MM.1S (cell line): ENCODE measurements around the gene ATPAF1.

ENCODE experiments used
- DNase-seq: peaks from one replicate; pipeline ENCODE4 v3.0.0-alpha.2; 2015
- H2AFZ ChIP-seq: fragments of 300-600 bp; sonication (generic); 2 replicates; pipeline ENCODE4 v1.6.0; 2016; ENCODE audit warnings: antibody characterized with exemption, low read length
- H3F3A ChIP-seq: fragments of 300-600 bp; sonication (generic); 2 replicates; pipeline ENCODE4 v1.6.1; 2016; ENCODE audit warnings: mild to moderate bottlenecking, antibody characterized with exemption, low read length, moderate library complexity, mixed read lengths; ENCODE audit not compliant: insufficient read depth
- H3K27ac ChIP-seq: fragments of 300-600 bp; sonication (generic); 2 replicates; pipeline ENCODE4 v1.5.1; 2016; ENCODE audit warnings: mild to moderate bottlenecking, low read length
- H3K27me3 ChIP-seq: fragments of 300-600 bp; sonication (generic); replicated peaks from 2 replicates; pipeline ENCODE4 v1.6.0; 2016; ENCODE audit warnings: low read length; ENCODE audit not compliant: insufficient read depth
- H3K36me3 ChIP-seq: fragments of 300-600 bp; sonication (generic); replicated peaks from 2 replicates; pipeline ENCODE4 v1.6.1; 2016; ENCODE audit warnings: mild to moderate bottlenecking, low read length, mixed read lengths; ENCODE audit not compliant: insufficient read depth
- H3K4me1 ChIP-seq: fragments of 300-600 bp; sonication (generic); 2 replicates; pipeline ENCODE4 v1.6.1; 2016; ENCODE audit warnings: low read length, mixed read lengths
- H3K4me2 ChIP-seq: fragments of 300-600 bp; sonication (generic); 2 replicates; pipeline ENCODE4 v1.6.0; 2016; ENCODE audit warnings: low read depth, low read length
- H3K4me3 ChIP-seq: fragments of 300-600 bp; sonication (generic); 2 replicates; pipeline ENCODE4 v1.5.1; 2016; ENCODE audit warnings: low read length, mixed read lengths
- H3K79me2 ChIP-seq: fragments of 300-600 bp; sonication (generic); 2 replicates; pipeline ENCODE4 v1.6.1; 2016; ENCODE audit warnings: mixed run types, low read length, mixed read lengths
- H3K9ac ChIP-seq: fragments of 300-600 bp; sonication (generic); 2 replicates; pipeline ENCODE4 v1.6.1; 2016; ENCODE audit warnings: low read length, mixed read lengths
- H3K9me2 ChIP-seq: fragments of 300-600 bp; sonication (generic); replicated peaks from 2 replicates; pipeline ENCODE4 v1.6.1; 2016; ENCODE audit warnings: mild to moderate bottlenecking, low read length, mixed read lengths; ENCODE audit not compliant: insufficient read depth
- H3K9me3 ChIP-seq: fragments of 300-600 bp; sonication (generic); replicated peaks from 2 replicates; pipeline ENCODE4 v1.6.1; 2016; ENCODE audit warnings: mild to moderate bottlenecking, low read length, mixed read lengths; ENCODE audit not compliant: insufficient read depth
- H4K20me1 ChIP-seq: fragments of 300-600 bp; sonication (generic); 2 replicates; pipeline ENCODE4 v1.6.1; 2016; ENCODE audit warnings: mild to moderate bottlenecking, low read length, moderate library complexity, mixed read lengths; ENCODE audit not compliant: insufficient read depth
- EZH2 ChIP-seq: fragments of 300-600 bp; sonication (generic); optimal IDR thresholded peaks from 2 replicates; pipeline ENCODE3; 2017; ENCODE audit warnings: low read depth, mild to moderate bottlenecking, antibody characterized with exemption, low read length, mixed read lengths
- EZH2phosphoT487 ChIP-seq: fragments of 300-600 bp; sonication (generic); IDR thresholded peaks from 2 replicates; pipeline ENCODE4 v1.6.1; 2018; ENCODE audit warnings: antibody characterized with exemption, low read length
- TF ChIP-seq, protein P1 (sequence below): fragments of 300-600 bp; sonication (generic); IDR thresholded peaks from 2 replicates; pipeline ENCODE4 v1.5.1; 2016; ENCODE audit warnings: antibody characterized with exemption, low read length, mixed read lengths

ATPAF1 gene

DNA sequence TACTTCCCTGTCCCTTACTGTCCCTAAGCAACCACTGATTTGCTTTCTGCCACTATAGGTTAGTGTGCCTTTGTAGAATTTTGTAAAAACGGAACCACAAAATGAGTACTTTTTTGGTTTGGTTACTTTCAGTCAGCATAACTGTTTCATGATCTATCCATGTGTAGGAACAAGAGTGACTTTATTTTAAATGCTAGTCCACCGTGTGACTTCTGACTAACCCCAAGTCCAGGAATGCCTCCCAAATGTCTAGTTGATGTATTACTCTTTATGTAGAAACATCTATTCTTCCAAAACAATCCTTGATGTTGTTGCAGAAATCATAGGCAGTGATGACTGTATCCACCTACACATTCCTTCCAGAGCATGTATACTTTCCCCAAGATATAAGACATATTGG is 21.3 kb downstream of the ATPAF1 start:
- Histone ChIP-seq H3K4me2 (no peak overlapping the region), H3K27ac (no peak overlapping the region), H3F3A (no peaks in the 10 kb centered on the region), H3K9ac (no peak overlapping the region), H3K79me2 (no peaks in the 10 kb centered on the region), H4K20me1 (no peaks in the 10 kb centered on the region), H2AFZ (no peak overlapping the region), H3K4me3 (no peak overlapping the region), H3K36me3 (0 out of 2 replicates have a peak, but pooled peaks cover 4% of the 10 kb centered on the region), H3K9me3 (no peaks in the 10 kb centered on the region), H3K9me2 (no peaks in the 10 kb centered on the region), H3K4me1 (no peaks in the 10 kb centered on the region), H3K27me3 (no peaks in the 10 kb centered on the region)
- no peak for DNase-seq
- TF ChIP-seq EZH2phosphoT487 (no peak), EZH2 (no peak)
- TF ChIP-seq, protein P1, sequence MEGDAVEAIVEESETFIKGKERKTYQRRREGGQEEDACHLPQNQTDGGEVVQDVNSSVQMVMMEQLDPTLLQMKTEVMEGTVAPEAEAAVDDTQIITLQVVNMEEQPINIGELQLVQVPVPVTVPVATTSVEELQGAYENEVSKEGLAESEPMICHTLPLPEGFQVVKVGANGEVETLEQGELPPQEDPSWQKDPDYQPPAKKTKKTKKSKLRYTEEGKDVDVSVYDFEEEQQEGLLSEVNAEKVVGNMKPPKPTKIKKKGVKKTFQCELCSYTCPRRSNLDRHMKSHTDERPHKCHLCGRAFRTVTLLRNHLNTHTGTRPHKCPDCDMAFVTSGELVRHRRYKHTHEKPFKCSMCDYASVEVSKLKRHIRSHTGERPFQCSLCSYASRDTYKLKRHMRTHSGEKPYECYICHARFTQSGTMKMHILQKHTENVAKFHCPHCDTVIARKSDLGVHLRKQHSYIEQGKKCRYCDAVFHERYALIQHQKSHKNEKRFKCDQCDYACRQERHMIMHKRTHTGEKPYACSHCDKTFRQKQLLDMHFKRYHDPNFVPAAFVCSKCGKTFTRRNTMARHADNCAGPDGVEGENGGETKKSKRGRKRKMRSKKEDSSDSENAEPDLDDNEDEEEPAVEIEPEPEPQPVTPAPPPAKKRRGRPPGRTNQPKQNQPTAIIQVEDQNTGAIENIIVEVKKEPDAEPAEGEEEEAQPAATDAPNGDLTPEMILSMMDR = no peak

DNA sequence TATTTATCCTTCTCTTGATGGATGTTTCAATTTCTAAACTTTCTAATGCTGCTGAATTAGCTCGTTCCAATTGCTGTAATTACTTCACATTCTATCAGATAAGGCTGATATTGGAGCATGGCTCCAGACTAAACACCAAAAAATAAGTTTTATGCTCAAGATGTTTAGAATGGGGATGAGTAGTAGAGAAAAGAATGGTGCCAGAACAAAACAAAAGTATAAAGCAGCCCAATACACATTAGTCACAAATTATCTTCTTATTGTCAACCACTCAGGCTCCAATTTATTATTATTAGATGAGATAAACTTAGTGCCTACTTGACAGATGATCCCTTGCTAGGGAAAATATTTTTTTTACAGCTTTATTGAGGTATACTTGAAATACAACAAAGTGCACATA is 21.8 kb downstream of the ATPAF1 start:
- no peak for DNase-seq
- Histone ChIP-seq H4K20me1 (no peaks in the 10 kb centered on the region), H3K36me3 (0 out of 2 replicates have a peak, but pooled peaks cover 4% of the 10 kb centered on the region), H3K9me2 (no peaks in the 10 kb centered on the region), H3K79me2 (no peaks in the 10 kb centered on the region), H3K27ac (no peak overlapping the region), H3K4me2 (no peak overlapping the region), H3K9ac (no peak overlapping the region), H3K9me3 (no peaks in the 10 kb centered on the region), H3K4me1 (no peaks in the 10 kb centered on the region), H3K27me3 (no peaks in the 10 kb centered on the region), H2AFZ (no peak overlapping the region), H3K4me3 (no peak overlapping the region), H3F3A (no peaks in the 10 kb centered on the region)
- TF ChIP-seq EZH2phosphoT487 (no peak), EZH2 (no peak)
- TF ChIP-seq, protein P1 = no peak

- no peaks in the 10 kb centered on the region for H4K20me1 ChIP-seq
- H3K79me2 ChIP-seq = no peaks in the 10 kb centered on the region
- 0 out of 2 replicates have a peak, but pooled peaks cover 4% of the 10 kb centered on the region for H3K36me3 ChIP-seq
- H3K27ac ChIP-seq = no peak overlapping the region
- TF ChIP-seq, protein P1 = no peak
- no peak for TF ChIP-seq EZH2
- TF ChIP-seq EZH2phosphoT487 = no peak
- no peaks in the 10 kb centered on the region for H3K9me2 ChIP-seq
- no peak overlapping the region for H3K4me3 ChIP-seq
- no peak overlapping the region for H3K4me2 ChIP-seq
- no peaks in the 10 kb centered on the region for H3F3A ChIP-seq
- no peaks in the 10 kb centered on the region for H3K4me1 ChIP-seq
- H3K9me3 ChIP-seq = no peaks in the 10 kb centered on the region
- DNase-seq = no peak
- no peak overlapping the region for H2AFZ ChIP-seq
- H3K27me3 ChIP-seq = no peaks in the 10 kb centered on the region
- no peak overlapping the region for H3K9ac ChIP-seq
These were observed 22.3 kb downstream of the ATPAF1 start for GRCh38 chr1:46645815-46646214.
